Measurements from ENCODE around the gene RAP1GAP2.
"Not testable (repeated sequence)": the region's sequence is repeated elsewhere in the genome, so short reads cannot be mapped to it uniquely, and the experiment has no call there.

RAP1GAP2 gene

GRCh38 chr17:3035256-3035967, 239.2 kb downstream of the RAP1GAP2 start:
- DNase-seq (ENCODE audit: low read depth in 2 of 3, low spot score in 1 of 3): no peak

DNA sequence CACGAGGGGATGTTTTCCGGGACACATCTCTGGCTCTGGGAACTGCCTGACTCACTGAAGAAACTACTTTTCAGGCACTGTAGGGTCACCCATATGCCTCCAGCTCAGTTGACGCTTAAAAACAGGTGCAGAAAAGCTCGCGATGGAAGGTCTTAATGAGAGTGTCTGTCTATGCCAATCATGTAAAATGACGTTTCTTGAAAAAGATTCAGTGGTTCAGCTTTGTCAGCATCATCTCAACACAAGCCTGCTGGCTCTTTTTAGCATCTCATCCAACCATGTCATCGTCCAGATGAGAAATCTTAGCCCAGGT, 239.7 kb downstream of the RAP1GAP2 start:
- DNase-seq (ENCODE audit: low read depth in 2 of 3, low spot score in 1 of 3): no peak

- no peak for DNase-seq (ENCODE audit: low read depth in 2 of 3, low spot score in 1 of 3)
These were observed 240.6 kb downstream of the RAP1GAP2 start for GRCh38 chr17:3036800-3037199.

DNA sequence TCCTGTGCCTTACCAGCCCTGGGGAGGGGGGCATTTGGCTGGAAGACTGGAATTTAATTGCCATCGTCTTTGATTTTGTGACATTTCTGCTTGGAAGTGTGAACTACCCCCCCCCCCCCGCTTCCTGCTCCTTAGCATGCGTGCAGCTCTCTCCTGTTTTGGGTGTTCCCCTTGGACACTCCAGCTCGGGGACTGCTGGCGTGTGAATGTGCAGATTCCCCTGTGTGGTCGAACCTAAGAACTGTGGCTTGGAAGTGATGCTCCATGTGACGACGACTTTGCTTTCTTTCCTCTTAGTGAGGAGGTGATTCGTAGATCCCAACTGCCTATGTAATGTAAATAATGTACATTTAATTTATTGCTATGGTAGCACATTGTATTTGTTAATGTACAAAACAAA, 241.0 kb downstream of the RAP1GAP2 start:
- DNase-seq (ENCODE audit: low read depth in 2 of 3, low spot score in 1 of 3): no peak

DNA sequence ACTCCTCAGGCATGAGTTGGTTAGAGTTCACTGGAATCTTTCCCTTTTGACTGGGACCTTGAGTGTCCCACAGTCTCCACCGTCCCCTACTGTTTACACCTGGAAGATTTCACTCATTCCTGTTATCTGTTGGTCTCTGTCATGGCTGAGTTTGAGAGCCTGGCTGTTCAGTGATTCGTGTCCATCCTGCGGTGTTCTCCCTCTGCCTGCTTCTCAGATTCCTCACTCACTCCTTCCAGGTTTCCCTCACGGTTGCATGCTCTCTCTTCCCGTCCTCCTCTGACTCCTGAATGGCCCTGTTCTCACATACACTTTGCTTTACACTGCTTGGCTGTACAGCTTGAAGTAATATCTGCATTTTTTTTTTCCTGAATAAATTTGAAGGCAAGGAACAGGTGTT, 242.7 kb downstream of the RAP1GAP2 start:
- no peak for DNase-seq (ENCODE audit: low read depth in 2 of 3, low spot score in 1 of 3)

DNA sequence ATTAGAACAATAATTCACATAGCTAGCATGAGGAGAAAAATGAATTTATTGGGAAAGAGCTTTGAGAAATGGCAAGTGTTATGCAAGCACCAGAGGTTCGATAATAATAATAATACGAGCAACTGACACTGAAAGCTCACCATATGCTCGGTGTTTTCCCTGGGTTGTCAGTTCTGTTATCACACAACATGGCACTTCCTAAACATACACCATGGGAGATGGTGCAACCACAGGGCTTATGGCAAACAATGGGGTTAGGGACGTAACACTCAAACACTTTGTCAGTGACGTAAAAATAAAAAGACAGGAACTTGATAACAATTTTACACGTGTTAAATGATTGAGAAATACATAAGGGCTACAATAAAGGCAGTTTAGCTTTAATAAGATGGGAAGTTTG, 243.5 kb downstream of the RAP1GAP2 start:
- no peak for DNase-seq (ENCODE audit: low read depth in 2 of 3, low spot score in 1 of 3)

- no peak for DNase-seq (ENCODE audit: low read depth in 2 of 3, low spot score in 1 of 3)
These were observed 244.6 kb downstream of the RAP1GAP2 start for GRCh38 chr17:3040882-3041281.

DNA sequence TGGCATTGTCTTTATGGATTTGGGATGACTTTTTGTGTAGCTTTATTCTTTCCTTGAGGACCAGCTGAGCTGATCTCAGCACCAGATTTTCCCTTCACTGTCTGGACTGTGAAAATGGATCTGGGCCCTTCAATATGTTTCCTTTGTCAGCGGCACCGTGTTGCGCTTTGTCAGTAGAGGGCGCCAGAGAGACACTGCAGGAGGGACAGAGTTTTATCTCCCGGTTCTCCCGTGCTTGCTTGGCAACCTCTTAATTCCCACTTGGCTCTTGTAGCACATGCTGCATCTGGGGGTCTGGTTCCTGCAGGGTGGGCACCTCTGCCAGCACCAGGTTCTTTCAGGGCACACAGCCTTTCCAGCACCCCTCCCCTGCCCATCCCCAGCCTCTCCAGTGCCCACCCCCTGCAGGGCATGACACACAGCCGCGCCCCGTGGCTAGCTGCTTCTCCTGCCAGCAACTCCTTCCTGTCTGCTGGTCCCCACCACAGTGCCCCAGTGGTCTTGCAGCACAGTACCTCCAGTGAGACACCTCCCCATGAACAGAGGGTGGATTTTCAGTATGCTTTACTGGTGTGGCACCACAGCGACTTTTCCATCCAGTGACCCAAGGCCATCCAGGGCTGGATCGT, 247.6 kb downstream of the RAP1GAP2 start:
- DNase-seq (ENCODE audit: low read depth in 2 of 3, low spot score in 1 of 3): peak in 2 of 3 donors; percentile 14 to 23

GRCh38 chr17:3046753-3047152, 250.5 kb downstream of the RAP1GAP2 start:
- DNase-seq (ENCODE audit: low read depth in 2 of 3, low spot score in 1 of 3): no peak

DNA sequence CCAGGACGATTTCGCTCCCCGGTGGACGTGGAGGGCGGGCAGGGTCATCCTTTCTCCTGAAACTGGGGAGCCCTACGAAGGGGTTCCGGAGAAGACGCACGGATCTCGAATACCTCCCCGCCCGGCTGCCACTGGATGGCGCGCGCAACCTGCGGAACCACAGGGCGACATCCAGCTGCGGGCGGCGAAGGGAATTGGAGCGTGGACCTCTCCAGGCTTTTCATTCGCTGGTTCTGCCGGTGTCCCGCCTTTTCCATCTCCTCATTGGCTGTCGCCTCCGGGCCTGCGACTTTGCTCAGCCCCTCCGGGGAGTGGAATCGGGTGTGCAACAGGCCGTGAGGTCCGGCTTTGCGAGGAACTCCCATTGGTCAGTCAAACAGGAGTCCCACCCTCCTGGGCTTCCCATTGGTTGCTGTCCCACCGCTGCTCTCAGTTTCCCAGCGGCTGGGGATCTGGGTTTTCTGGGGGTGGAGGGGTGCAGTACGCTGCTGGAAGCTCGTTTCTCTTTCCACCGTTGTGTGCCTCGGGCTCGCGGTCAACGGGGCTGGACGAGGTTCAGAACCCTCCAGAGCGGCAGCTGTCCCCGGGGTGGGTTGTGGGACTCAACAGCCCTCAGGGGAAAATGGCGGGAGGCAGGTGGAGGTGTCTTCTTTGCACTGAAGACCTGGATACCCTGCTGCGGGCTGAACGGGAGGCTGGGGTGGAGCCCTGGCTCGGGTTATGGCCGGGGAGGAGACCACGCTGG, 252.7 kb downstream of the RAP1GAP2 start:
- DNase-seq (ENCODE audit: low read depth in 2 of 3, low spot score in 1 of 3): peak; percentile 90 to 95 (median 91)

DNA sequence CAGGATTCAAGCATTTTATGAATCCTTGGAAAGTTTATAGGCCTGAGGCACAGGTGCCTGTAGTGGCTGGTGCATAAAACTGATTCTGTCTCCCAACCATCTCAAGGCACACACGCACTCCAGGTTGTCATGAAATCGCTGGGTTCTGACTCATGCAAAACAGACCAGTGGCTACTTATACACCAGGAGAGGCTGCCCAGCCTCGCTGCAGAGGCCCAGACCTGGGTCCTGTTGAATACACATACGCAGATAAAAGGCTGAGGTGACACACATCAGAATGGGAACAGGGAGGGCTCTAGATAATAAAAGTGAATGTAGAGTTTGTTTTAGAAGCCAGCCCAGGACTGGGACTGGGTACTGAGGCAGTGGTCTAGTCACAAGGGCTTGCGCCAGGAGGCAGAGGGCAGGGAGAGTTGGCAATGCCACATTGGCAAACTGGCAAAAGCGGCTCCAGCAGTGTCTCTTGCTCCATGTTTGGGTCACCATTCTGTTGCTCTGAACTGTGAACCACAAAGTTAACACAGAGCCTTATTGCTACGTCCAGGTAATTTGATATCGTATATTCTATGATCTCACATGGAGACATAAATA, 253.6 kb downstream of the RAP1GAP2 start:
- no peak for DNase-seq (ENCODE audit: low read depth in 2 of 3, low spot score in 1 of 3)

DNA sequence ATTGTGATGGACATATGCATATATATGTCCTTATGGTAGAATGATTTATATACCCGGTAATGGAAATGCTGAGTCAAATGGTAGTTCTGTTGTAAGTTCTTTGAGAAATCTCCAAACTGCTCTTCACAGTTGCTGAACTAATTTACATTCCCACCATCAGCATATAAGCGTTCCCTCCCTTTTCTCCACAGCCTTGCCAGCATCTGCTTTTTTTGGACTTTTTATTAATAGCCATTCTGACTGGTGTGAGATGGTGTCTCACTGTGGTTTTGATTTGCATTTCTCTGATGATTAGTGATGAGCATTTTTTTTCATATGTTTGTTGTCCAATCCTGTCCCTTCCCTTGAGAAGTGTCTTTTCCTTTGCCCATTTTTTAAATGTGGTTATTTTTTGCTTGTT, 258.6 kb downstream of the RAP1GAP2 start:
- not testable (repeated sequence) for DNase-seq (ENCODE audit: low read depth in 2 of 3, low spot score in 1 of 3)

DNA sequence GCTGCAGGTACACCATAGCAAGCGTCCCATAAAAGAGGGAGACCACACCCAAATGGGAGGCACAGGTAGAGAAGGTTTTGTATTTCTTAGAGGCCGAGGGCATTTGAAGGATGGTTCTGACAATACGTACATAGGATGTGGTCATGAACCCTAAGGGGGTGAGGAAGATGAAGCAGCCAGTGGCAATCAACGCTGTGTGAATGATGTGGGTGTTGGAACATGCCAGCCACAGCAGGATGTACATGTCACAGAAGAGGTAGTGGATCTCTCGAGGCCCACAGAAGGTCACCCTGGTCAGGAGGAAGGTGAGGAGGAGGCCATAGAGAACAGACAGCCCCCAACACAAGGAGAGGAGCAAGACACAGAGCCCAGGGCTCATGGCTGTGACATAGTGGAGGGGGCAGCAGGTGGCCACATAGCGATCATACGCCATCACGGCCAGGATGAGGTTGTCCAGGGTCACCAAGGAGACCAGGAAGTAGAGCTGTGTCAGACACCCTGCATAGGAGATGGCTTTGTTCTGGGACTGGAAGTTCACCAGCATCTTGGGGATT, 266.7 kb downstream of the RAP1GAP2 start:
- DNase-seq (ENCODE audit: low read depth in 2 of 3, low spot score in 1 of 3): not testable (repeated sequence)

DNA sequence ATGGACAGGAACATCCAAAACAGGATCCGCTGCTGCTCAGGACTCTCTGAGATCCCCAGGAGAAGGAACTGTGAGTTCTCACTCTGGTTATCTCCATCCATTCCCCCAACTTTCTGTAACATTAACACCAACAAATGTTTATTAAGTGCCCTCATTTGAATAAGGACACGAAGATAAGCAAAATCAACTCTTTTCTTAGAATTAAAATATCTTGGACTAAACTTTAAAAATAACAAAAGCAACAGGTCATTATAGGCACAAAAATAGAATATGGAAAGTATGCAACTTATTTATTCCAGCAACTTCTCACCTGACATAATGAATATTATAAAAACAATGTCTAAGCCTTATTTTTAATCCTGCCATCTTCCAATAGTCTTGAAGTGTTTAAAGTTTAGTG, 267.3 kb downstream of the RAP1GAP2 start, which contains the start of gene OR1D5:
OR1D5 (minus strand) TSS at position 101 of the 400 bp plus-strand sequence; CDS start at position 101, 0 bp downstream.
- DNase-seq (ENCODE audit: low read depth in 2 of 3, low spot score in 1 of 3): not testable (repeated sequence)

DNA sequence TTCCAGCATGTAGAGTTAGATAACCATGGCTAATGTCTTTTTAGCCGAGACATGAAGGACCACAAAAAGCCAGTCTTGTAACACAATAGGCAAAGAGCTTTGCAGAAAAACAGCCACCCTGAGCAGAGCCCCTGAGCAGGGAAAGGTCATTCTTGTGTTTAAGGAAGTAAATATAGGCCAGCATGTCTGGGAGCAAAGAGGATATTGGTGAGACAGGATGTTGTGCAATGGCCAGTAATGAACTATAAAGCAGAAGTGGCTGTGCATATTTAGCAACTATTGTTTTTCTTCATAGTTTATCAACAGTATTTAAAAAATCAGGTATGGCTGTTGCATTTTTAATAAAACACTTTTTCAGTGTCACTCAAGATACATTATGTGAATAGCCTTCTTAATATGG, 269.0 kb downstream of the RAP1GAP2 start:
- DNase-seq (ENCODE audit: low read depth in 2 of 3, low spot score in 1 of 3): not testable (repeated sequence)

DNA sequence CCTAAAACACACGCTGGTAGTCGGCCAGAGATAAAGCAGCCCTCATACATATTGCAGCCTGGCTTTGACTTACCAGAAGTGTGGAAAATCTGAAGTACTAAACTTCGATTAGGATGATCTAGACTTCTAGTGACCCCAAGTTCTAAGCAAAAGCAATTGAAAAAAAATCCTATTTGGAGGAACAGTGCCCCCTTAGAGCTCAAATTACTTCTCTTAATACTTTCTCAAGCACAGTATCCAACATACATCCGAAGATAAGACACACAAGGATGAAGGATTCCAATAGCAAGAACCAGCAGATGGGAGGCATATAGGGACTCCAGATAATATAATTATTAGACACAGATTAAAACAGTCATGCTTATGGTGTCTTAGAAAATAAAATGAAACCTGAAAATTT, 277.6 kb downstream of the RAP1GAP2 start:
- DNase-seq (ENCODE audit: low read depth in 2 of 3, low spot score in 1 of 3): not testable (repeated sequence)

Data from stimulated activated CD4-positive, alpha-beta T cell treated with anti-CD3 and anti-CD28 coated beads, Interleukin-12 subunit alpha, Interleukin-12 subunit beta, amount 100 ng/mL, for 48 hours (primary cell).